Measurements from ENCODE around the gene KIF17. TPM values are rescaled to one million over a fixed set of nuclear protein-coding genes. Genes with fewer than 3 reads are reported as not detected.

Gene KIF17
- total RNA-seq, 1 donor: 0.27 TPM

- no peak overlapping the region for H3K4me3 ChIP-seq (ENCODE audit: low read depth, low read length)
- TF ChIP-seq CTCF (IDR thresholded peaks at IDR 0.05; ENCODE audit: insufficient read depth, low read length): no peak
- DNase-seq (ENCODE audit: low read depth): no peak
These were observed 69.4 kb downstream of the KIF17 start for GRCh38 chr1:20648438-20648837.

GRCh38 chr1:20645414-20645813 is 72.4 kb downstream of the KIF17 start:
- DNase-seq (ENCODE audit: low read depth): no peak
- H3K4me3 ChIP-seq (ENCODE audit: low read depth, low read length): no peak overlapping the region
- TF ChIP-seq CTCF (IDR thresholded peaks at IDR 0.05; ENCODE audit: insufficient read depth, low read length): no peak

- H3K4me3 ChIP-seq (ENCODE audit: low read depth, low read length): no peak overlapping the region
- no peak for DNase-seq (ENCODE audit: low read depth)
- TF ChIP-seq CTCF (IDR thresholded peaks at IDR 0.05; ENCODE audit: insufficient read depth, low read length): no peak
These were observed 73.4 kb downstream of the KIF17 start for GRCh38 chr1:20644416-20644815.

GRCh38 chr1:20643080-20643479 is 74.7 kb downstream of the KIF17 start:
- no peak overlapping the region for H3K4me3 ChIP-seq (ENCODE audit: low read depth, low read length)
- TF ChIP-seq CTCF (IDR thresholded peaks at IDR 0.05; ENCODE audit: insufficient read depth, low read length): no peak
- no peak for DNase-seq (ENCODE audit: low read depth)

- no peak for DNase-seq (ENCODE audit: low read depth)
- H3K4me3 ChIP-seq (ENCODE audit: low read depth, low read length): no peak overlapping the region
- TF ChIP-seq CTCF (IDR thresholded peaks at IDR 0.05; ENCODE audit: insufficient read depth, low read length): no peak
These were observed 75.8 kb downstream of the KIF17 start for GRCh38 chr1:20641975-20642374.

GRCh38 chr1:20640183-20640597 is 77.6 kb downstream of the KIF17 start:
- peak; percentile 77 for TF ChIP-seq CTCF (IDR thresholded peaks at IDR 0.05; ENCODE audit: insufficient read depth, low read length)
- peak; percentile 74 for DNase-seq (ENCODE audit: low read depth)
- H3K4me3 ChIP-seq (ENCODE audit: low read depth, low read length): no peak overlapping the region

GRCh38 chr1:20636785-20637347 is 80.9 kb downstream of the KIF17 start:
- no peak for TF ChIP-seq CTCF (IDR thresholded peaks at IDR 0.05; ENCODE audit: insufficient read depth, low read length)
- H3K4me3 ChIP-seq (ENCODE audit: low read depth, low read length): no peak overlapping the region
- DNase-seq (ENCODE audit: low read depth): no peak
